K562 (cell line): ENCODE measurements around the gene ENSA. TPM values are rescaled to one million over a fixed set of nuclear protein-coding genes. Genes with fewer than 3 reads are reported as not detected.

ENCODE experiments used
- BHLHE40 ChIP-seq: IDR thresholded peaks from 2 replicates; pipeline ENCODE4 v1.6.1; 2011; ENCODE audit warnings: low read length, improper control_type of control experiment
- BRD4 ChIP-seq: fragments of 200-600 bp; sonication (generic); IDR thresholded peaks from 2 replicates; pipeline ENCODE4 v1.6.1; 2017; ENCODE audit warnings: inconsistent platforms
- CEBPG ChIP-seq, 3 experiments: fragments of 200-800 bp in 1 of 3; sonication (Bioruptor generic) in 1 of 3; sonication (generic) in 1 of 3; formaldehyde crosslinking in 1 of 3; IDR thresholded peaks in 2 of 3; conservative IDR thresholded peaks in 1 of 3; 2 replicates each; pipeline versions ENCODE4 v1.6.1 to v1.8.0; 2016 to 2022; ENCODE audit warnings: missing compliant biosample characterization in 2 of 3, missing genetic modification characterization in 2 of 3, mild to moderate bottlenecking in 1 of 3, missing genetic modification reagents in 1 of 3
- FOSL1 ChIP-seq: fragments of 200-800 bp; sonication (Bioruptor generic); conservative IDR thresholded peaks from 2 replicates; pipeline ENCODE4 v1.6.1; 2016; ENCODE audit warnings: missing genetic modification characterization, missing compliant biosample characterization
- GABPA ChIP-seq: fragments of 200-800 bp; sonication (Bioruptor generic); conservative IDR thresholded peaks from 2 replicates; pipeline ENCODE4 v1.6.1; 2016; ENCODE audit warnings: low read depth, missing genetic modification characterization, missing compliant biosample characterization
- GABPB1 ChIP-seq: sonication (generic); formaldehyde crosslinking; IDR thresholded peaks from 2 replicates; pipeline ENCODE4 v1.8.0; 2022; ENCODE audit warnings: mild to moderate bottlenecking, missing genetic modification reagents
- HMGXB4 ChIP-seq: sonication (generic); formaldehyde crosslinking; IDR thresholded peaks from 2 replicates; pipeline ENCODE4 v1.8.1; 2023; ENCODE audit warnings: mild to moderate bottlenecking, missing genetic modification reagents
- KAT7 ChIP-seq: sonication (generic); formaldehyde crosslinking; IDR thresholded peaks from 2 replicates; pipeline ENCODE4 v1.8.0; 2022; ENCODE audit warnings: missing genetic modification reagents, mild to moderate bottlenecking, borderline replicate concordance
- KDM5B ChIP-seq: fragments of 200-600 bp; sonication (generic); IDR thresholded peaks from 2 replicates; pipeline ENCODE4 v1.6.1; 2012; ENCODE audit warnings: low read depth, mild to moderate bottlenecking, moderate library complexity, low read length, control low read depth, inconsistent platforms; ENCODE audit not compliant: insufficient replicate concordance
- MCM3 ChIP-seq: fragments of 450-650 bp; IDR thresholded peaks from 2 replicates; pipeline ENCODE4 v1.6.1; 2016
- NFYB ChIP-seq: IDR thresholded peaks from 2 replicates; pipeline ENCODE4 v1.6.1; 2011; ENCODE audit warnings: mild to moderate bottlenecking, moderate library complexity; ENCODE audit not compliant: insufficient read length; ENCODE audit errors: extremely low read depth
- TAF7 ChIP-seq: fragments of 450-650 bp; IDR thresholded peaks from 2 replicates; pipeline ENCODE4 v1.6.1; 2016; ENCODE audit warnings: missing genetic modification characterization, missing compliant biosample characterization
- TGIF2 ChIP-seq: sonication (generic); formaldehyde crosslinking; IDR thresholded peaks from 2 replicates; pipeline ENCODE4 v1.8.1; 2022; ENCODE audit warnings: mild to moderate bottlenecking, missing genetic modification reagents, moderate library complexity
- U2AF2 ChIP-seq: fragments of 200-400 bp; formaldehyde crosslinking; optimal IDR thresholded peaks from 2 replicates; pipeline ENCODE3; 2017; ENCODE audit warnings: low read depth, mild to moderate bottlenecking, low read length
- ZNF12 ChIP-seq: sonication (generic); formaldehyde crosslinking; IDR thresholded peaks from 2 replicates; pipeline ENCODE4 v1.4.0; 2020; ENCODE audit warnings: mild to moderate bottlenecking, missing genetic modification reagents
- ZNF57 ChIP-seq: fragments of 450-650 bp; formaldehyde crosslinking; IDR thresholded peaks from 2 replicates; pipeline ENCODE4 v1.4.0; 2020; ENCODE audit warnings: mild to moderate bottlenecking, moderate library complexity
- polyA plus RNA-seq, 8 experiments: library from polyadenylated mRNA; depleted of rRNA in 4 of 8; stranded (reverse) in 5 of 8; unstranded in 3 of 8; fragments of >200 nt; fragmentation: Nextera tagmentation in 2 of 8; fragmentation: Illumina TruSeq in 1 of 8; extraction: Ambion mirVana in 2 of 8; extraction: Trizol in 1 of 8; gene quantifications; 2 replicates each; pipeline versions ENCODE4 v1.2.1 to v1.2.3, GENCODE V29; 2011 to 2014; ENCODE audit warnings: inconsistent platforms in 1 of 8, missing spikeins in 1 of 8
- total RNA-seq, 7 experiments: library from RNA; depleted of rRNA in 6 of 7; stranded (reverse); fragments of >200 nt in 6 of 7; fragmentation: Illumina TruSeq in 2 of 7; extraction: Trizol in 2 of 7; gene quantifications; 2 replicates each; pipeline versions ENCODE4 v1.2.1 to v1.2.3, GENCODE V29; 2011 to 2021; ENCODE audit warnings: low replicate concordance in 1 of 7
- TF ChIP-seq, protein P1 (sequence below), 3 experiments: fragments of 200-800 bp in 1 of 3; fragments of 250-450 bp in 1 of 3; fragments of 450-650 bp in 1 of 3; sonication (Bioruptor Pico) in 1 of 3; sonication (Bioruptor generic) in 1 of 3; formaldehyde crosslinking in 1 of 3; IDR thresholded peaks; 2 replicates each; pipeline versions ENCODE4 v1.6.1 to v1.8.0; 2016 to 2022; ENCODE audit warnings: mild to moderate bottlenecking in 2 of 3, missing genetic modification characterization in 2 of 3, missing compliant biosample characterization in 1 of 3, moderate library complexity in 1 of 3
- TF ChIP-seq, protein P2 (sequence below): fragments of 450-650 bp; conservative IDR thresholded peaks from 2 replicates; pipeline ENCODE4 v1.6.1; 2016; ENCODE audit warnings: missing genetic modification characterization, low read depth, mild to moderate bottlenecking, missing compliant biosample characterization, moderate library complexity
- TF ChIP-seq, protein P3 (sequence below): fragments of 450-650 bp; formaldehyde crosslinking; conservative IDR thresholded peaks from 2 replicates; pipeline ENCODE4 v1.4.0; 2022; ENCODE audit warnings: mild to moderate bottlenecking, missing genetic modification characterization

Gene ENSA
- total and polyA plus RNA-seq, 9 of the 15 experiments (the other 6 are each of a cell fraction or from before 2014, with no cell fraction given), result 68.1 to 605 (median 188) TPM

DNA sequence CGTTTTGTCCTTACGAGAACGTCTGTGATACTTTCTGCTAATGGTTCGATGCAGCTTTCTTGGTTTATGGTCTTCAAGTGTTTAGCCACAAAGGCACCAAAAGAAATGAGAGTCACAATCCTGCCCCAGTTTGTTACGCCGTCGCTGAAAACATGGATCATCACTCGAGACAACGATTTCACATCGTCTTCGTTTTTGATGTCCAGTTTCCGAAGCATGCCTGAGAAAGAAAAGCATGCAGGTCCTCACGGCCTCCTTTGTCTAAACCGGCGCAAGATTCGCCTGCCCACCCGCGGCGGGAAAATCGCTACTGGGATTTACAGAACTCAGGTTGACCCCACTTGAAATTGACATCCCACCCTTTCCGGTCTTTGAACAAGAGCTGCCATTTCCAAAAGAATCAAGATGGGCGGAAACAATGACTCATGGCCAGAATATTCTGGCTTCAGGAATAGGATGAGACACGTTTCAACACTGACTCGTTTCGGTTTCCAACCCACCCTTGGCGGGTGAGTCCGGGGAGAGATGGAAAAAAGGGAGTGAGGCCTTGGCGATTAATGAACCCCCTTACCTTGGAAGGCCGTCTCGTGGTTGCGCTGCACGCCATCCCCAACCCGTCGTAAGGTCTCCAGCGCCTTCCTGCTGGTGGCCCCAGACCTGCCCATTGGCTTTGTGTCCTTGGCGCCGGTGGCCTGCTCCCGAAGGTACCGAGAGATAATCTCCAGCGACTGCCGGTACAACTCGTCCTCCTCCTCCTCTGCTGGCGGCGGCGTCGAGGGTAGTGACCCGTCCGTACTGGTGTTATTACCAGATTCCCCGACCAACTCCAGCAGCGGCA, 50.9 kb downstream of the ENSA start (continued):
- TF ChIP-seq CEBPG (CRISPR knock-in tag; IDR thresholded peaks at IDR 0.05) (no peak), CEBPG (tag; conservative IDR thresholded peaks at IDR 0.05 in 1 of 2, IDR thresholded peaks at IDR 0.05 in 1 of 2) (no peak), BHLHE40 (no peak), GABPB1 (no peak), NFYB (no peak), BRD4 (peak; percentile 93), ZNF12 (CRISPR knock-in tag) (peak; percentile 22; the same call in 1 of the 2 replicates), U2AF2 (no peak), TGIF2 (no peak; the same call in 1 of the 2 replicates), GABPA (tag) (no peak), KDM5B (no peak), HMGXB4 (CRISPR knock-in tag) (no peak), TAF7 (tag) (peak; percentile 42; the same call in 1 of the 2 replicates), KAT7 (peak; percentile 88), MCM3 (no peak), FOSL1 (tag) (peak; percentile 48), ZNF57 (CRISPR knock-in tag) (no peak)
- TF ChIP-seq, protein P1, sequence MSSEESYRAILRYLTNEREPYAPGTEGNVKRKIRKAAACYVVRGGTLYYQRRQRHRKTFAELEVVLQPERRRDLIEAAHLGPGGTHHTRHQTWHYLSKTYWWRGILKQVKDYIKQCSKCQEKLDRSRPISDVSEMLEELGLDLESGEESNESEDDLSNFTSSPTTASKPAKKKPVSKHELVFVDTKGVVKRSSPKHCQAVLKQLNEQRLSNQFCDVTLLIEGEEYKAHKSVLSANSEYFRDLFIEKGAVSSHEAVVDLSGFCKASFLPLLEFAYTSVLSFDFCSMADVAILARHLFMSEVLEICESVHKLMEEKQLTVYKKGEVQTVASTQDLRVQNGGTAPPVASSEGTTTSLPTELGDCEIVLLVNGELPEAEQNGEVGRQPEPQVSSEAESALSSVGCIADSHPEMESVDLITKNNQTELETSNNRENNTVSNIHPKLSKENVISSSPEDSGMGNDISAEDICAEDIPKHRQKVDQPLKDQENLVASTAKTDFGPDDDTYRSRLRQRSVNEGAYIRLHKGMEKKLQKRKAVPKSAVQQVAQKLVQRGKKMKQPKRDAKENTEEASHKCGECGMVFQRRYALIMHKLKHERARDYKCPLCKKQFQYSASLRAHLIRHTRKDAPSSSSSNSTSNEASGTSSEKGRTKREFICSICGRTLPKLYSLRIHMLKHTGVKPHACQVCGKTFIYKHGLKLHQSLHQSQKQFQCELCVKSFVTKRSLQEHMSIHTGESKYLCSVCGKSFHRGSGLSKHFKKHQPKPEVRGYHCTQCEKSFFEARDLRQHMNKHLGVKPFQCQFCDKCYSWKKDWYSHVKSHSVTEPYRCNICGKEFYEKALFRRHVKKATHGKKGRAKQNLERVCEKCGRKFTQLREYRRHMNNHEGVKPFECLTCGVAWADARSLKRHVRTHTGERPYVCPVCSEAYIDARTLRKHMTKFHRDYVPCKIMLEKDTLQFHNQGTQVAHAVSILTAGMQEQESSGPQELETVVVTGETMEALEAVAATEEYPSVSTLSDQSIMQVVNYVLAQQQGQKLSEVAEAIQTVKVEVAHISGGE (CRISPR knock-in tag; IDR thresholded peaks at IDR 0.05), result no peak
- TF ChIP-seq, protein P2, sequence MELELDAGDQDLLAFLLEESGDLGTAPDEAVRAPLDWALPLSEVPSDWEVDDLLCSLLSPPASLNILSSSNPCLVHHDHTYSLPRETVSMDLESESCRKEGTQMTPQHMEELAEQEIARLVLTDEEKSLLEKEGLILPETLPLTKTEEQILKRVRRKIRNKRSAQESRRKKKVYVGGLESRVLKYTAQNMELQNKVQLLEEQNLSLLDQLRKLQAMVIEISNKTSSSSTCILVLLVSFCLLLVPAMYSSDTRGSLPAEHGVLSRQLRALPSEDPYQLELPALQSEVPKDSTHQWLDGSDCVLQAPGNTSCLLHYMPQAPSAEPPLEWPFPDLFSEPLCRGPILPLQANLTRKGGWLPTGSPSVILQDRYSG (tag), result no peak
- TF ChIP-seq, protein P3, sequence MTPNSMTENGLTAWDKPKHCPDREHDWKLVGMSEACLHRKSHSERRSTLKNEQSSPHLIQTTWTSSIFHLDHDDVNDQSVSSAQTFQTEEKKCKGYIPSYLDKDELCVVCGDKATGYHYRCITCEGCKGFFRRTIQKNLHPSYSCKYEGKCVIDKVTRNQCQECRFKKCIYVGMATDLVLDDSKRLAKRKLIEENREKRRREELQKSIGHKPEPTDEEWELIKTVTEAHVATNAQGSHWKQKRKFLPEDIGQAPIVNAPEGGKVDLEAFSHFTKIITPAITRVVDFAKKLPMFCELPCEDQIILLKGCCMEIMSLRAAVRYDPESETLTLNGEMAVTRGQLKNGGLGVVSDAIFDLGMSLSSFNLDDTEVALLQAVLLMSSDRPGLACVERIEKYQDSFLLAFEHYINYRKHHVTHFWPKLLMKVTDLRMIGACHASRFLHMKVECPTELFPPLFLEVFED, result 0 out of 2 replicates have a peak, but pooled peaks have one; percentile 40
